CD4-positive, alpha-beta T cell treated with Interleukin-10 for 1 hour (primary cell): ENCODE results near the gene TUBB3.
"Not testable (repeated sequence)": the region's sequence is repeated elsewhere in the genome, so short reads cannot be mapped to it uniquely, and the experiment has no call there.

Experiments
- DNase-seq: peaks from one replicate; pipeline ENCODE4 v3.0.0-alpha.2; 2020

TUBB3 gene

DNA sequence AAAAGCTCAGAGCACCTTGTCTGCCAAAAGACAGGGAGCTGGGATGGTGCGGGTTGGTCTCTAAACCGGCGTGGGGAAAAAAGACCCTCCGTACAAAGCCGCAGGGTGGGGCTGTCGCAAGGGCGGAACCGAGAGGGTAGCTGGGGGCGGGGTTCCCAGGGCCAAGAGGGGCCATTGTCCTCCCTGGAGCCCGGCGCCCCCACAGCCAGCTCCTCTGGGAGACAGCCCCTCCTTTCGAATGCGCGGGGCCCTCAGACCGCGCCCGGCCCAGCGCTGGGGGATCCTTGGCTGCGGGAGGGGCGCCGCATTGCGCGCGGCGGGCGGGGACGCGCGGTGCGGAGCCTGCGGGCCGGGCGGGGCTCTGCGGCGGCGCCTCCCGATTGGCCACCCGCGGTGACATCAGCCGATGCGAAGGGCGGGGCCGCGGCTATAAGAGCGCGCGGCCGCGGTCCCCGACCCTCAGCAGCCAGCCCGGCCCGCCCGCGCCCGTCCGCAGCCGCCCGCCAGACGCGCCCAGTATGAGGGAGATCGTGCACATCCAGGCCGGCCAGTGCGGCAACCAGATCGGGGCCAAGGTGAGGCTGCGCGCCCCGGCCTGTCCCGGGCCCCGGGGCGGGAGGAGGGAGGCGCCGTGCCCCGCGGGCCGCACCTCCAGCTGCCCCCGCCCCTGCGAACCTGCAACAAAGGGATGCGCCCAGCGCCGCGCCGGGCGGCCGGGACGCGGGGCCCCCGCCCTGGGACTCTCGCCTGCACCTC, at the start of gene TUBB3:
TSS of gene TUBB3 (plus strand) at position 459 of the 756 bp plus-strand sequence. CDS start at position 519, 60 bp downstream.
- DNase-seq = peak; percentile 37

DNA sequence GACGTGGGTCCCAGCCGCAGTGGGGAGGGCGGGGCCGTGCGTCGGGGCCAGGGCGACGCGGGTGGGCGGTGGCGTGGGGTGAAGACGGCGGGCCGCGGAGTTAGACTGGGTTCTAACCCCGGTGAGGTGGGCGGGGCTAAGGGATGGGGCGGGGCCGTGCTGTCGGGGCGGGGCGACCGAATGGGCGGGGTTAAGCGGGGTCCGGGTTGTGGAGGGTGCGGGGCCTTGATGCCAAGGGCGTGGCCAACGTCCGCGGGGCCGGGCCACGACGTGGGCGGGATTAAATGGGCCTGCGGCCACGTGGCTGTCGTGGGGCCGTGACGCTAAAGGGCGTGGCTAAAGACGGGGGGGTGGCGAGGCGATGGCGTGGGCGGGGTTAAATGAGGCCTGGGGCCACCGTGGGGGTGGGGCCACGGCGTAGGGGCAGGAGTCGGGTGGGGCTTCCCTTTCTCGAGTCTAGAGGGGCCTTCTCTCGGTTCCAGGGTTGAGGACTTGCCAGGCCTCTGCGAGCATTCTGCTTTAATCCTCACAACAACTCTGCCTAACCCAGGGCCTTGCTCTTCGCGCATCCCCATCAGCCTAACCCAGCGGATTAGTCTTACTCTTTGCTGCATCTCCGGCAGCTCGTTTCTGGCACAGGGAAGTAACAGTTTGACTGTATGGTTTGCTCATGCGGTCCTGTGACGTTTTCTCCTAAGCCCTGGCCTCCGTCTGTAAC, 49.0 kb upstream of the TUBB3 start:
- peak; percentile 96 for DNase-seq

DNA sequence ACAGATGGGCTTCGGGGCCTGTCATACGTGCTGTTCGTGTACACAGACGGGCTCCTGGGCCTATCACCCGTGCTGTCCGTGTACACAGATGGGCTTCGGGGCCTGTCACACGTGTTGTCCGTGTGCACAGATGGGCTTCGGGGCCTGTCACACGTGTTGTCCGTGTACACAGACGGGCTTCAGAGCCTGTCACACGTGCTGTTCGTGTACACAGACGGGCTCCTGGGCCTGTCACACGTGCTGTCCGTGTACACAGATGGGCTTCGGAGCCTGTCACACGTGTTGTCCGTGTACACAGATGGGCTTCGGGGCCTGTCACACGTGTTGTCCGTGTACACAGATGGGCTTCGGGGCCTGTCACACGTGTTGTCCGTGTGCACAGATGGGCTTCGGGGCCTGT, 44.0 kb upstream of the TUBB3 start:
- not testable (repeated sequence) for DNase-seq

DNA sequence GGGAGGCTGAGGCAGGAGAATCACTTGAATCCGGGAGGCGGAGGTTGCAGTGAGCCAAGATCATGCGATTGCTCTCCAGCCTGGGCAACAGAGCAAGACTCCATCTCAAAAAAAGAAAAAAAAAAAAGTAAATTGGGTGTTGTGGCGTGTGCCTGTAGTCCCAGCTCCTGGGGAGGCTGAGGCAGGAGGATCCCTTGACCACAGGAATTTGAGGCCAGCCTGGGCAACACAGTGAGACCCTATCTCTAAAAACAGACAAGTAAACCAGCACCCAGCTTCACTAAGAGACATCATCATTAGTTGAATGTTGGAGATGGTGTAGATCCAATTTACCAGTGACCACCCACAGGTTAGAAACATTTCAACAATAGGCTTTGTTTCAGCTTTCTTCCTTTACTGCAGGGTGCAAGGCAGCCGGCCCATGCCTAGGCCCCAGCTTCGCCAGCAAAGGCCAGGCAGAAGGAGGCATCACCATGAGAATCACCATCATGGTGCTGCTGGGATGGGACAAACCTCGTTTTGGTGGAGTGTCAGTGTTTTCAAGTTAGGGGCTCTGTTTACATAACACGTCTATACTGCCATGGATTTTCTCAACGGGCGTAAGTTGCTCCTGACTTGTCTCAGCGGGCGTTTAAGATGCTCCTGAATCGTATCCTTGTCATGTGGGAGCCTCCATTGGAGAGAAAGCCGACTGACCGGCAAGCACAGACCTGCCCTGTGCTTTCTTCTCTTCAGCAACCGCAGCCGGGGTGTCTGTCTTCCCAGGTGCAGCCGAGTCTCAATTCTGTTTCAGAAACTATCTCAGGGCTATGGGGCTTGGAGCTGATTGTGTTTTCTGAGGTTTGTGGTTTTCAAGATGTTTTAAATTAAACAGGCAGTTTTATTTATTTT, 42.4 kb upstream of the TUBB3 start:
- no peak for DNase-seq

DNA sequence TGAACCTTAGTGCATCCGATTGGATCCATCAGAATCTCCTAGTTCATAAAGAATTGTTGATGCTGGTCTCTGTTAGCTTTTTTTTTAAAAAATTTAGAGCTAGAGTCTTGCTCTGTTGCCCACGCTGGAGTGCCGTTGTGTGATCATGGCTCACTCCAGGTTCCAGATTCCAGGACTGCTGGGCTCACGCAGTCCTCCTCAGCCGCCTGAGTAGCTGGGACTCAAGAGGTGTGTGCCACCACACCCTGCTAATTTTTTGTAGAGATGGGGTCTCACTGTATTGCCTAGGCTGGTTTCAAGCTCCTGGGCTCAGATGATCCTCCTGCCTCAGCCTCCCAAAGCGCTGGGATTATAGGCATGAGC, 41.8 kb upstream of the TUBB3 start:
- DNase-seq = no peak

DNA sequence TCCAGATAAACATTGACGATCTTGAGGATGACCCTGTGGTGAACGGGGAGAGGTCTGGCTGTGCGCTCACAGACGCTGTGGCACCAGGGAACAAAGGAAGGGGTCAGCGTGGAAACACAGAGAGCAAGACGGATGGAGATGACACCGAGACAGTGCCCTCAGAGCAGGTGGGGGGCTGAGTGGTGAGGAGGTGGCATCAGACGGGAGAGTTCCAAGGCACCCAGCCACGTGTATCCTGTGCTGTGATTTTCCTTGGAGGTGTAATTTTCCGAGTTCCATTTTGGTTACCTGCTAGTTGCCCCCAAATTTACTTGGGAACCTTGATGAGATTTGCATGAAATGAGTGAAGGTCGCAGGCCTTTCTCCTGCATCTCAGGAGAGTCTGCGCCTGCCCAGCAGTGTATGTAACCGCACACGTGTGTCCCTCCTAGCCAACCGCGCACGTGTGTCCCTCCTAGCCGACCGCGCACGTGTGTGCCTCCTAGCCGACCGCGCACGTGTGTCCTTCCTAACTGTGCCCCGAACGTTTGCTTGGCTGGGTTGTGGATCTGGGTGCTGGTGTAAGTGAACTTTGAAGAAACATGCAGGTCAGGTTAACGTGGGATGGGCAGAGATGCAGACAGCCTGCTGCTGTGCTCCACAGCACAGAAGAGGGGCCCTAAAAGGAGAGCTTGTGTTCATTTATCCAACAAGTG, 39.6 kb upstream of the TUBB3 start:
- DNase-seq = no peak

DNA sequence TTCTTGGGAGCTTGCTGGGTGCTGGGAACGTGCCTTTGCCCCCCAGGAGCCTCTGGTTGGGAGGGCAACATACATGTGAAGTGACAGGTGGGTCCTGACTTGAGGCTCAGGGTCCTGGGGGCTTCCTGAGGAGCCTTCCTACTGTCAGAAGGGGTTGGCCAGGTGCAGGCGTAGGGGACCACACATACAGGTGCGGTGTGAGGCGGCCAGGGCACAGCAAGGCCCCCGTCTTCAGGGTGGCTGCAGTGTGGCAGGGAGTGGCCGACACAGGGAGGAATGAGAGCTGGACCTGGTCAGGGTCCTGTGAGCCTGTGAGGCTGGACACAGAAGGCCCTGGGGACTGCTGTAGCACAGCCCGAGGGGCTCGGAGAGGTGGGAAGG, 39.1 kb upstream of the TUBB3 start:
- no peak for DNase-seq

DNA sequence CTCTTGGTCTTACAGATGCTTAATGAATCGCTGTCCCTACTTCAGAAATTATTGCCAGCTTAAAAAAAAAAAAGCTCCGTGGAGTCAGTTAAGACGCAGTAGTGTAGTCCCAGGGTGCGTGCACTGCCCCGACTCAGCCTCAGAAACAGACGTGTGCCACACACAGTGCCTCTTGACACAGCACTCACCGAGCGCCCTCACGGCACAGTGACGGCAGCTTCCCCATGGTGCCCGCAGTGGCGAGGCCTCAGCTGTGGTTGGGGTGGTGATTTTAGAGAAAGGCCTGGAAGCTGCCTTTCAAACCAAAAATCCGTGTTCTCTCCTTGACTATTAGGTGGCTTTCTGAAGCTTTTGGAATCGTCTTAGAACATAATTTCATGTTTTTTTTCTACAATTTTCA, 35.9 kb upstream of the TUBB3 start:
- no peak for DNase-seq

DNA sequence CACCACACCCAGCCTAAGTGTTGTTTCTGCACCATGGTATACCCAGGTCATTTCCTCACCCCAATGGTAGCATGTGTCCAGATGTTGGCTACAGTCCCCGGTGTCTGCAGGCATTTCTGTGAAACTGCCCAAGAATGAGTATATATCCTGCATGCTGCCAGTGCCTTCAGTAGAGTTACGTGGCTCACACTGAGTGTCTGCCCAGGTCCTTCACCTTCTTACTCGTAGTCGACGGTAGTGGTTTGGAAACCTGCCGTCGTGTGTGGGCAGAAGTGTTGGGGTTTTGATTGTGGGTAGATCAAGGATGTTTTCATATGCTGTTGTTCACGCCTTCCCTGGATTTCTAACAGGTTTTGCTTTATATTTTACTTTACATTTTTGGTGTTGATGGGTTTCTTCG, 32.9 kb upstream of the TUBB3 start:
- no peak for DNase-seq

DNA sequence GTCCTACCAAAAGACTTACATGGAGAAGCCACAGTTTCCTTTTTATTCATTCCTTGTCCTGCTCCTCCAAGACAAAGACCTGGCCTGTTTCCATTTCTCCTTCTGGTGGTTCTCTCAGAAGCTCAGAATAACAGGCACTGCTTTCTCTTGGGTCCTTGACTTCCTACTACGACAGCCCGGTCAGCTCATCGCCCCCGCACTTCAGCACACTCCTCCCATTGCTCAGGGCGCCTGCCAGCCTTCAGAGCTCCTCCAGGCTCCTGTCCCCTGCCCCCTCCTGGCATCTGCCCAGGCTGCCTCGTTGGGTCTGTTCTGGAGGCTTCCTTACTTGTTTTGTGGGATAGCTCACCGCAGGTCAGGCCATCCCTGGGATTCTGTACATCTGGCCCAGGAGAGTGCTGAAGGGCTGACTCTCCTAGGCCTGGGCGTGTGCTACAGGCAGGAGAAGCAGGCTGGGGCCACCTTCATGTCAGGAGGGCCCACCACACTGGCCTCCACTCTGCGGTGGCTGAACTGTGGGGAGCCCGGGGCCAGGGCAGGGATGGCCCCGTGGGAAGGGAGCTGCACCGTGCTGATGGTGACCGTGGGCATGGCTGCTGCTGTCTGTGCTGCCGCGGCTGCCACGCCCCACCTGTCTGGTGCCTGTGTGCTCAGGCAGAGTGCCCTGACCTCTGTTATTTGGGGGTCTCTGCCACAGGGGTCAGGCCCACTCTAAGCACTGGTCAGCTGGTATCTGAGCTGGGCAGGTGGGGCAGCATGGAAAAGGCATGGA, 32.1 kb upstream of the TUBB3 start:
- no peak for DNase-seq

DNA sequence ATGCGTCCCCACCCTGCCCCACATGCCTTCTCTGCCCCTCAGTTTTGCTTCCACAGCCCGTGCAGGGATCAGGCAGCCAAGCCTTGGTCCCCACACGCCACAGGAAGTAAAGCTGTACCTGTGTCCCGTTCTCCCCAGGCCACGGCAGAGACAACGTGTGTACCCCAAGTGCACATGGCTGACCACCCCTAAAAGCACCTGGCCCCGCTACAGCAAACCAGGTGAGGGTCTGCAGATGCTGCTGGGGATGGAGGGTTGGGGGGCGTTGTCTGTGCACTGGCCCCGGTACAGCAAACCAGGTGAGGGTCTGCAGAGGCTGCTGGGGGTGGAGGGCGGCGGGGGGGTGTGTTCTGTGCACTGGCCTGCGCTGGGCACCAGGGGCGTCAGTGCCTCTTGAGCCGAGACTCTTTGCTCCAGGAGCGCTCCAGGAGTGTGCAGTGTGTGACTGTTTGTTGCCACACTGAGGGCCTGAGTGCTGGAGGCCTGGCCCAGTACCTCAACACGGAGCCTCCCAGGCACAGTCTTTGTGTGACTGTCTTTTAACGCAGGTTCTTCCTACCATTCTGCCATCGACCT, 31.0 kb upstream of the TUBB3 start:
- DNase-seq = no peak

DNA sequence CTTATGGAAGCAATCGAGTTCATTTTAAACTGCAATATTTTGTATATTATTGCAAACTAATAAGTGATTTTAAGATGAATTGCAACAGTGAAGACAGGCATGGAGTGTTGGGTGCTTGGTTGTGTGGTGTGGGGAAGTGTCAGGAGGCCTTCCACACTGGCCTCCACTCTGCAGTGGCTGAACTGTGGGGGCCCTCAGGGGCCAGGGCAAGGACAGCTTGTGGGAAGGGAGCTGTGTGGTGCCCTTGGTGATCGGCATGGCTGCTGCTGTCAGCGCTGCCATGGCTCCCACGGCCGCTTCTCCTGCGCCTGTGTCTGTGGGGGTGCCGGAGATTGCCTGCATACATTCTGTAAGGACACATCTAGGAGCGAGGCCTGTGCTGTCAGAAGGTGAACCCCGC, 30.5 kb upstream of the TUBB3 start:
- DNase-seq = no peak

DNA sequence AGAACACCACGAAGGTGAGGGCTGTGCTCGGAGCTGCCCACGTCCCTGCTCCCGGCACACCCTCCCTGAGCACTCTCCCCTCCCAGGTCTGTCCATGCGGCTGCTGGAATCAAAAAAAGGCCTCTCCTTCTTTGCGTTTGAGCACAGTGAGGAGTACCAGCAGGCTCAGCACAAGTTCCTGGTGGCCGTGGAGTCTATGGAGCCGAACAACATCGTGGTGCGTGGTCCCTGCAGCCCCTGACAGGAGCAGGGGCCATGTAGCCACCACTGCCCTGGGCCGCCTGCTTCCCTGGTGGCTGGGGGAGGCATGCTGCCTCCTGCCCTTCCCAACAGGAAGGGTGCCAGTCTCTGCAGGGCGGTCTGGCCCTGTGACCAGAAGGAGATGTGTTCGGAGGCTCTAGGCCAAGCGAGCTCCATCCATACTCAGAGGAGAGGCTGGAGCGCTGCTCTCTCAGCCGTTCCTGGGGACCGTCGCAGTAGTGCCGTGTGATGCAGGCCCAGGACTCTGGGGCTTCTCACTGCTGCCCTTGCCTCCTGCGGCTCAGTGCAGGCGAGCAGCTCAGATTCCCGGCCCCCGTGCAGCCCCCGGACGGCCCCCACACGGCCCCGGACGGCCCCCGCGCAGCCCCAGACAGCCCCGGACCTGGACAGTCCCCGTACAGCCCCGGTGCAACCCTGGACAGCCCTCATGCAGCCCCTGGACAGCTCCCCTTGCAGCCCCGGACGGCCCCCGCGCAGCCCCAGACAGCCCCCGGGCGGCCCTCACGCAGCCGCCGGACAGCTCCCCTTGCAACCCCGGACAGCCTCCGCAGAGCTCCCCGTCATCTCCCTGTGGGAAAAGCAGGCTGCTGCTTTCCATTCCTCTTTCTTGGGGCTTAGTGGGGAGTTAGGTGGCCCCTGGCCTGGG, 29.2 kb upstream of the TUBB3 start:
- DNase-seq = no peak

DNA sequence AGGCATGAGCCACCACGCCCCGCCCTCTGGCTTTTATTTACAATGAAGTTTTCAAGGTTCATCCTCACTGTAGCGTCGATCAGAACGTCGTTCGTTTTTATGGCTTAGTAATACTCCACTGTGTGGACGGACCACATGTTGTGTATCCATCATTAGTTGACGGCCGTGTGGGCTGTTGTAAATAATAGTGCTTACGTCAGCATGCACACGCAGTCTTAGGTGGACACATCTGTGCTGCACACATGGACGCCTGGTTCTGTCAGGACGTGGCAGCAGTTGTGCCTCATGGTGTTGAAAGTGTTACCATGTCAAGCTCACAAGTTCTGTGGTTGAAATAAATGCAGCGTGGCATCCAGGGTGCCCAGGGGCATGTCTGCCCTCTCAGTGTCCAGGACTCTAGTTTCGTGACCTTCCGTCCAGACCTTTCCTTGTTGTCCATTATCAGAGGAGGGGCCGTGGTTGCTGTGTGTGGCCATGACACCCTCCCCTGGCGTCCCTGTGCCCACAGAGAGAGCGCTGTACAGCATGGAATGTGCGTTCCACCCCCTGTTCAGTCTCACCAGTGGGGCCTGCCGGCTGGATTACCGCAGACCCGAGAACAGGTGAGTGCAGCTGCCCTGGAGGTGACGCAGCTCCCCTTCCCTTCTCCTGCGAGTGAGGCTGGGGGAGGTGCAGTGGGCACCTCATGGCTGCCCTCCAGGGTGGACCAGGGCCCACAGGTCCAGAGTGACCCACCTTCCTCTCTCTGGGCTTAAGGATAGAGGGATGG, 27.5 kb upstream of the TUBB3 start:
- no peak for DNase-seq

DNA sequence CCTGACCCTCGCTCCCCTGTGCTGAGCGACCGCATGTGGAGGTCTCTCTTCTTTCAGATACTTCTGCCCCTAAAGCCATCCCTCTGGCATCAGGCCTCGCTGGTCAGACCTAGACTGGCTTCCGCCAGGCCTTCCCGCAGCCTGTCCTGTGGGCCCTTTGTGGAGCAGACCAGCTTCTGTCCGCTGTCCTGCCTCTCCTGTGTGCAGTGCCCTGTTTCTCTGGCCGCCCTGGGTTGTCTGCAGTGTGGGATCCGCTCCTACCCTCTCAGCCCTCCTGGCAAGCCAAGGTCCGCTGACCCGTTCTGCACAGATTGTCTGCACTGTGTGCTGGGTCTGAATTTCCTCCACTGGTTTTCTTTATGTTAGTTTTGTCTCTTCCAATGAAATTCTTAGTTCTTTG, 25.9 kb upstream of the TUBB3 start:
- no peak for DNase-seq

DNA sequence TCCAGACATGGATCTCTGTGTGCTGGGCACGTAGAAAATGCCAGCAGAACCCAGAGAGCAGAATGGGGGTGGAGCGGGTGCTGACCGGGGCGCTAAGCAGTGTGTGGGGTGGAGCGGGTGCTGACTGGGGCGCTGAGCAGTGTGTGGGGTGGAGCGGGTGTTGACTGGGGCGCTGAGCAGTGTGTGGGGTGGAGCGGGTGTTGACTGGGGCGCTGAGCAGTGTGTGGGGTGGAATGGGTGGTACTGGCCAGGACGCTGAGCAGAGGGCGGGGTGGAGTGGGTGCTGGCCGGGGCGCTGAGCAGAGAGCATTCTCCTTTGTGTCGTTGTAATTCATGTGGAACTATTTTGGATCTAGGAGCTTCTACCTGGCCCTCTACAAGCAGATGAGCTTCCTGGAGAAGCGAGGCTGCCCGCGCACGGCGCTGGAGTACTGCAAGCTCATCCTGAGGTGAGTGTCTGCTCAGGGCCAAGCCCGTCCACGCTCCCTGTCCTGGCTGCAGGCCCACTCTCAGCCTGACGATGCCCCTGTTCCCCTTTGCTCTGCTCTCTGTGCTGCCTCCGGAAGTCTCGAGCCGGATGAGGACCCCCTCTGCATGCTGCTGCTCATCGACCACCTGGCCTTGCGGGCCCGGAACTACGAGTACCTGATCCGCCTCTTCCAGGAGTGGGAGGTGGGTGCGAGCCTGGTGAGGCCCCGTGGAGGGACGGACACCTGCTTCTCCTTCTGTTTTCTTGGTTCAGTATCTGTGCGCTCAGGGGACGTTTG, 24.8 kb upstream of the TUBB3 start:
- no peak for DNase-seq

DNA sequence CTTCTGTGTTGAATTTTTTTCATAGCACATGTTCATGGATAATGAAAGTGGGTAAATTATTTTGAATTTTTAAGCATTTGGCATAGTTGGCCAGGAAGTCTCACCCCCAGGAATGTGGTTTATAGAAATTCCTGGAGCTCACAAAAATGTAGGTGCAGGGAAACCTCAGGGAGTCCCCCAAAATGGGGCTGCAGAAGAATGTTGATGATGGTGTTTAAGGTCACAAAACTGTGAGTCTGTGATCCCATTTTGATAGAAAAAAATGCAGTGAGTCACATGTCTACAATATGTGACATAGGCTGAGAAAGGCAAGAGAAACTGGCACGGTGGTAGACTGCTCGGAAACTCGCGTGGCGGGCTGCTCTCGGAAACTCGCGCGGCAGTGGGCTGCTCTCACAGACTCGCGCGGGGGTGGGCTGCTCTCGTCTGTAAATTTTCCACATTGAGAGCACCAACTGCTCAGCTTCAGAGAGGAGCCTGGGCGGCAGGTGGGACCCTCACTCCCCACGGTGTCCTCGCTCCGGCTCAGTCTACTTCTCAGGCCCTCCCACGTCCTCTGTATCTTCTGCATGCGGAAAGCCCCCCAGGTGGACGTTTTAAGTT, 23.2 kb upstream of the TUBB3 start:
- DNase-seq = no peak

DNA sequence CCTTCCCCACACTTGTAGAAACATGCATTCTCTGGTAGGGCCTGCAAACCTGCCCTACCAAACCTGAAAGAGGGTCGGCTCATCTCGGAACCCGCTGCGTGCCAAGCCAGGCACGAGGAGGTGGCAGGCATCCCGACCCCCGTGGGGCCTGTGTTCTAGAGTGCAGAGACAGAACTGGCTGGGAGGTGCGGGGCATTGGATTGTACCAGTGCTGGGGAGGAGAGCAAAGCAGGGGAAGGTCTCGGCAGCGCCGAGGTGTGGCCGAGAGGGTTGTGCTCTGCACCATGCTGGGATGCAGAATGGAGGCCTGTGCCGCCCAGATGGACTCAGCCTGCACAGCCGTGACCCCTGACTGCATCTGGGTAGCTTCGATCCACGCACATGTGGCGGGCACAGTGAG, 22.3 kb upstream of the TUBB3 start:
- DNase-seq = no peak

DNA sequence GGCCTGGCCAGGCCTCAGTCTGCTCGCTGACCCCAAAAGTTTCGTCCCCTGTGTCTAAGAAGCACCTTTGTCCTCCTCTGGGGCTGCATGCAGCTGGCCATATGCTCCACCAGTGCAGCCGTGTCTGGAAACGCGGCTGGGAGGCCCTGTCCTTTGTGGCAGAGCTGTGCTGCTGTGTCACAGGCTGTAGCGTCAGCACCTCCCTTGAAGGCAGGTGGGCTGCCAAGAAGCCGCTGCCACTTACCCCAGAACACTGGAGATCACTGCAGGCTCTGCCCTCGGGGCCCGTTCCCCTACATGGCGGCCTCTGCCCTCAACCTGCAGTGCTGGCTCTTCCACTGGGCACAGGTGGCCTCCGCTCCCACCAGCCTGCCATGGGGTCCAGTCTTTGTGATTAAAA, 20.2 kb upstream of the TUBB3 start:
- DNase-seq = no peak
